VCaP (cell line): ENCODE results near the gene FHIT.

Source experiments
- H3K27ac ChIP-seq: fragments of 450-650 bp; 2 replicates; pipeline ENCODE4 v1.5.1; 2017
- CTCF ChIP-seq: fragments of 450-650 bp; conservative IDR thresholded peaks from 2 replicates; pipeline ENCODE4 v1.5.1; 2017; ENCODE audit warnings: mild to moderate bottlenecking, moderate library complexity

Gene FHIT

DNA sequence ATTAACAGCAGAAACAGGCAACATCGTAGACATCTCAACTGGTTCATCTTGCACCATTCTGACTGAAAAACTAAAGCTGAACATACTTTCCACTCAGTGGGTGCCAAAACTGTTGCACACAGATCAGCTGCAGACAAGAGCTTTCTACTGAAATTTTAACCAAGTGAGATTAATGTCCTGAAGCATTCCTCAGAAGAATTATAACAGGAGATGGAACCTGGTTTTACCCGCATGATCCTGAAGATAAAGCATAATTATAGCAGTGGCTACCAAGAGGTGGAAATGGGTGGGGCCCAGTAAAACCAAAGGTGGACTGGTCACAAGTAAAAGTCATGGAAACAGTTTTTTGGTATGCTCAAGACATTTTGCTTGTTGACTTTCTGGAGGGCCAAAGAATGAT lies 858.8 kb downstream of the FHIT start:
- no peak for TF ChIP-seq CTCF

DNA sequence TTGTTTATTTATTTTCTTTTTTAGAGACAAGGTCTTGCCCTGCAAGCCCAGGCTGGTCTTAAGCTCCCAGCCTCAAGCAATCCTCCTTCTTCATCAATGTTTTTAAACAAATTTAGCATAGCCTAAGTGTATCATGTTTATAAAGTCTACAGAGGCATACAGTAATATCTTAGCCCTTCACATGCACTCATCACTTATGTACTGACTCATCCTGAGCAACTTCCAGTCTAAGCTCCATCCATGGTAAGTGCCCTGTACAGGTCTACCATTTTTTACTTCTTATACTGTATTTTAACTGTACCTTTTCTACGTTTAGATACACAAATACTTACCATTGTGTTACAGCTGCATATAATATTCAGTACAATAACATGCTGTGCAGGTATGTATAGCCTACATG lies 860.0 kb downstream of the FHIT start:
- no peak for TF ChIP-seq CTCF
- no peak overlapping the region for H3K27ac ChIP-seq

More for the DNA sequence above, 858.8 kb downstream of the FHIT start:
- no peak overlapping the region for H3K27ac ChIP-seq

DNA sequence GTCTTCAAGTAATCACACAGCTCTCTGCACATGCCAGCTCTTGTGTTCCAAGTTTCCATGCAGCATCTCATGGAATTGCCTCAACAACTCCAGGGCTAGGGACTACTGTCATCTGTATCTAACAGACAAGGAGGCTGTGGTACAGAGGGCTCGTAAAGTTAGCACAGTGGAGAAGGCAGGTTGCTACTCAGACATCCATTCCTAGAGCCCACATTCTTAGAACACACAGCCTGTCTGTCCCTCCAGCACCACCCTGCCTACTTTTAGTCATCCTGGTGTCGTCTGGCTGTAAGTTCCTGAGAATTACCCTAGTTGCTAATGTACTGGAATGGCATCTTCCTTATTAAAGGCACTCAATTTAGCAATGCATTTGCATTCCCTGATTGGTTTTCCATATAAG lies 862.5 kb downstream of the FHIT start:
- H3K27ac ChIP-seq = no peak overlapping the region
- TF ChIP-seq CTCF = no peak

DNA sequence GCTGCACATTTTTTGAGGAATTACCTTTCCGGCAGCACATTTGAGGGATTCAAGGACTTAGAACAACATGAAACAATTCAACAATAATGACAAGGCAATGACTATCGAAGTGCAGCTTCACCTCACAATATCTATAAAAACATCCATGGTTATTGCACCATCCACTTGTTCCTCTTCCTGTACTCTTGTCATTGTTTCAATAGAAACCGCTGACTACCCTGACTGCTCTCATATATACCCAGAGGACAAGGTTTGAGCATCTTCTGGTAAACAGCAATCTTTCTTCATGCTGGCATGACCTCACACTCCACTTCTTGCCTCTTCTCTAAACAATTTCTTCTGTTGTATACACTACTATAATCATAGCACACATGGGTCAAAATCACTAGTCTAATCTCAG lies 864.9 kb downstream of the FHIT start:
- H3K27ac ChIP-seq = no peak overlapping the region
- TF ChIP-seq CTCF = no peak

GRCh38 chr3:60384341-60384740 lies 866.9 kb downstream of the FHIT start:
- no peak for TF ChIP-seq CTCF
- no peak overlapping the region for H3K27ac ChIP-seq

- no peak overlapping the region for H3K27ac ChIP-seq
- no peak for TF ChIP-seq CTCF
Observed at GRCh38 chr3:60383345-60383744, 867.9 kb downstream of the FHIT start.

GRCh38 chr3:60366486-60366885 lies 884.8 kb downstream of the FHIT start:
- TF ChIP-seq CTCF = no peak
- H3K27ac ChIP-seq = no peak overlapping the region

GRCh38 chr3:60365360-60365759 lies 885.9 kb downstream of the FHIT start:
- no peak for TF ChIP-seq CTCF

More at GRCh38 chr3:60365360-60365759, 885.9 kb downstream of the FHIT start:
- H3K27ac ChIP-seq = no peak overlapping the region
